ENCODE results near the gene LIPN.

Gene LIPN

GRCh38 chr10:88813200-88813599, 53.4 kb downstream of the LIPN start:
- no peak for DNase-seq (ENCODE audit: low read depth)
- no peak for TF ChIP-seq CTCF (IDR thresholded peaks at IDR 0.05; ENCODE audit: control insufficient read depth, extremely low read depth, insufficient read depth)
- H3K4me3 ChIP-seq (ENCODE audit: low read depth, low read length) = no peak overlapping the region

GRCh38 chr10:88819290-88819689, 59.5 kb downstream of the LIPN start:
- no peak overlapping the region for H3K4me3 ChIP-seq (ENCODE audit: low read depth, low read length)
- TF ChIP-seq CTCF (IDR thresholded peaks at IDR 0.05; ENCODE audit: control insufficient read depth, extremely low read depth, insufficient read depth) = no peak
- DNase-seq (ENCODE audit: low read depth) = no peak

- no peak for TF ChIP-seq CTCF (IDR thresholded peaks at IDR 0.05; ENCODE audit: control insufficient read depth, extremely low read depth, insufficient read depth)
- DNase-seq (ENCODE audit: low read depth) = peak; percentile 52
- no peak overlapping the region for H3K4me3 ChIP-seq (ENCODE audit: low read depth, low read length)
Measured at GRCh38 chr10:88820748-88821401, 61.1 kb downstream of the LIPN start.

DNA sequence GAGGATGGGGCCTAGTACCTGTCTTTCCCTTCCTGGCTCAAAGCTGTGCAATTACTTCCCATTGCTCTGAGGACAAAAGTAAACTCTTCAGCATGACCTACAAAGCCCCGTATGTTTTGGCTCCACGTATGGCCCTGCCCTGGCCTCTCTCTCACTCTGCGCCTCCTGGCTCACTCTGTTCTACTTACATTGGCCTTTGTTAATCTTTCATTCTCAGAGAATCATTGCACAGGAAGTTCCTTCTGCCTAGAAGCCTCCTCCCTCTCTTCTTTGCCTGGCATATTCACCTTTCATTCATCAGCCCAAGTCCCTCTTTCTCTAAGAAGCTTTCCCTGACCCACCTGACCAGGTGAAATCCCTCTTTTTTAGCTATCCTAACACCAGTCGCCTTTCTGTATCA, 66.6 kb downstream of the LIPN start:
- H3K4me3 ChIP-seq (ENCODE audit: low read depth, low read length) = no peak overlapping the region
- no peak for DNase-seq (ENCODE audit: low read depth)
- TF ChIP-seq CTCF (IDR thresholded peaks at IDR 0.05; ENCODE audit: control insufficient read depth, extremely low read depth, insufficient read depth) = no peak

GRCh38 chr10:88827671-88828070, 67.9 kb downstream of the LIPN start:
- DNase-seq (ENCODE audit: low read depth) = no peak
- H3K4me3 ChIP-seq (ENCODE audit: low read depth, low read length) = no peak overlapping the region
- TF ChIP-seq CTCF (IDR thresholded peaks at IDR 0.05; ENCODE audit: control insufficient read depth, extremely low read depth, insufficient read depth) = no peak

DNA sequence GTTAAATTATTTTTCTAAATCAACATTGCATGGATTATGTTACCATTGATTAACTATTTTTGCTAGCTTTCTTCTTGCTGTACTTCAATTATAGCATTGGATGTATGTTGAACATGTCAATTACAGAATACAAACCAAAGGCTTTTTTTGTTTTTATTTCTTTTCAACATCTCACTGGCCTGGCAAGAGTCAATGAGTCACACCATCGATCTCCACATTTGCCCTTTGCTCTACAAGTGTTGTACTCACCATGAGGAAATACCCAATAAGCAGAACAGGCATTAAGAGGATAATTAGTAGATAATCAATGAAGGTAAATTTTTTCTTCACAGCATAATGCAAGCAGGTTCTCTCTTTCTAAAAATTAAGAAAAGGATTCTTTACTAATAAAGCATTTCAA, 68.5 kb downstream of the LIPN start:
- no peak for TF ChIP-seq CTCF (IDR thresholded peaks at IDR 0.05; ENCODE audit: control insufficient read depth, extremely low read depth, insufficient read depth)
- DNase-seq (ENCODE audit: low read depth) = no peak
- H3K4me3 ChIP-seq (ENCODE audit: low read depth, low read length) = no peak overlapping the region

Data from LNCaP clone FGC (cell line).